ENCODE data around the gene REXO4. TPM values are rescaled to one million over a fixed set of nuclear protein-coding genes. Genes with fewer than 3 reads are reported as not detected.

Gene REXO4
- total and polyA plus RNA-seq, 2 of the 13 experiments (the other 11 are each of a cell fraction or from before 2014, with no cell fraction given) = 18.5 to 30.4 TPM

- FAIRE-seq (no peak), ATAC-seq (peak; percentile 67), DNase-seq (ENCODE audit: low spot score) (peak; percentile 50)
- ChIA-PET CTCF (ENCODE audit: low intra/inter-chr PET ratio, low total read pairs) (no interaction called here), POLR2A (interaction anchor here (1.4 to 2.1 kb wide), 3 partner anchors 9 to 32 kb away, joined by 3 to 15 read pairs (median 4); partner anchors contain the start of genes CACFD1 and REXO4)
- no peaks in the 10 kb centered on the region for H3K9me3 ChIP-seq (ENCODE audit: low read length)
- WGBS (ENCODE audit: low lambda C conversion rate) = 42% methylated on average over 5 of the region's 12 CpGs
- no peaks in the 10 kb centered on the region for H3K36me3 ChIP-seq (replicated peaks in 1 of 2; ENCODE audit: control insufficient read depth in 1 of 2, insufficient read depth in 2 of 2, low read length in 2 of 2)
- in situ Hi-C loops (cut with HindIII; ENCODE audit: extremely low pct_ligation_motif_present, low pct_unique_long_range_greater_than_20kb) = no loop called here
- no peak overlapping the region for H2AFZ ChIP-seq (ENCODE audit: low read length)
- intact Hi-C loops (cut with micrococcal nuclease; ENCODE audit: unreplicated experiment) = no loop called here
- no peak overlapping the region; a peak in 1 of 6 replicates for H3K4me3 ChIP-seq (replicated peaks in 1 of 3; ENCODE audit: insufficient read depth in 1 of 3, low read depth in 2 of 3, low read length in 3 of 3)
- no peaks in the 10 kb centered on the region for H4K20me1 ChIP-seq (ENCODE audit: insufficient read depth, low read length)
- BruUV-seq (replicated peaks) = no TSS peak
- no peak overlapping the region for H3K27ac ChIP-seq (ENCODE audit: extremely low read length, insufficient read depth, low read length)
- peaks cover under 1 to 17% of the 10 kb centered on the region in 2 experiments; a peak in 3 of 5 replicates for H3K27me3 ChIP-seq (ENCODE audit: control insufficient read depth in 1 of 2, insufficient read depth in 2 of 2, low read length in 2 of 2)
- no peak overlapping the region for H3K4me2 ChIP-seq (ENCODE audit: low read depth, low read length)
- no peak overlapping the region for H3K9ac ChIP-seq (ENCODE audit: insufficient read depth, low read depth, low read length)
- no peaks in the 10 kb centered on the region for H3K79me2 ChIP-seq (ENCODE audit: insufficient read depth, low read length)
- H3K4me1 ChIP-seq (ENCODE audit: insufficient read depth, low read length) = peaks cover 24% of the 10 kb centered on the region
- no peak for TF ChIP-seq ZFP90 (CRISPR knock-in tag; IDR thresholded peaks at IDR 0.05; ENCODE audit: borderline replicate concordance)
- TF ChIP-seq HIC2 (CRISPR knock-in tag; IDR thresholded peaks at IDR 0.05; ENCODE audit: low read depth) = peak; percentile 91
- TF ChIP-seq ZNF576 (CRISPR knock-in tag; IDR thresholded peaks at IDR 0.05) = no peak
- TF ChIP-seq ISL2 (CRISPR knock-in tag; IDR thresholded peaks at IDR 0.05) = no peak
- no peak for TF ChIP-seq ZBTB39 (CRISPR knock-in tag; IDR thresholded peaks at IDR 0.05)
- TF ChIP-seq POLR2AphosphoS5 (IDR thresholded peaks at IDR 0.05; ENCODE audit: low read depth, low read length) = no peak
- TF ChIP-seq ZNF121 (CRISPR knock-in tag; IDR thresholded peaks at IDR 0.05) = peak; percentile 70
- TF ChIP-seq RFX1 (IDR thresholded peaks at IDR 0.05) = no peak
- peak; percentile 85; the same call in 1 of the 2 replicates for TF ChIP-seq HNRNPL (IDR thresholded peaks at IDR 0.05; ENCODE audit: low read depth, low read length)
- peak; percentile 16; the same call in 1 of the 3 replicates for TF ChIP-seq MXI1 (IDR thresholded peaks at IDR 0.05; ENCODE audit: borderline replicate concordance, low read depth, low read length)
- no peak for TF ChIP-seq ETS1 (CRISPR knock-in tag; IDR thresholded peaks at IDR 0.05)
- no peak for TF ChIP-seq ZNF770 (CRISPR knock-in tag; IDR thresholded peaks at IDR 0.05)
- TF ChIP-seq FOSL2 (CRISPR knock-in tag; IDR thresholded peaks at IDR 0.05) = peak; percentile 90
- TF ChIP-seq SAP130 (CRISPR knock-in tag; IDR thresholded peaks at IDR 0.05; ENCODE audit: low read depth) = peak; percentile 26; the same call in 1 of the 2 replicates
- TF ChIP-seq JUND (CRISPR knock-in tag; IDR thresholded peaks at IDR 0.05) = no peak
- no peak for TF ChIP-seq ELF1 (CRISPR knock-in tag; IDR thresholded peaks at IDR 0.05)
- no peak for TF ChIP-seq CHCHD3 (CRISPR knock-in tag; IDR thresholded peaks at IDR 0.05)
Measured at GRCh38 chr9:133449760-133450159, 31.9 kb upstream of the REXO4 start.
